H1 (cell line): Measurements from ENCODE around the gene REG4. TPM values are rescaled to one million over a fixed set of nuclear protein-coding genes. Genes with fewer than 3 reads are reported as not detected.

Experiments
- CTCF ChIA-PET: fragments of 300-600 bp; sonication (Branson Sonifier 250); formaldehyde crosslinking; loops from one replicate; lab custom pipeline; 2021; ENCODE audit not compliant: partially characterized antibody; lab: Charles Lee
- POLR2A ChIA-PET: fragments of 300-600 bp; sonication (Branson Sonifier 250); formaldehyde crosslinking; loops from one replicate; lab custom pipeline; 2021; ENCODE audit warnings: inconsistent platforms; ENCODE audit not compliant: partially characterized antibody; lab: Charles Lee
- DNase-seq, 2 experiments: peaks; one replicate each; pipeline versions ENCODE4 v3.0.0 to v3.0.0-alpha.2; 2010 to 2022; ENCODE audit warnings: low spot score in 2 of 2, low read depth in 1 of 2, mixed read lengths in 1 of 2
- FAIRE-seq: peaks from 2 replicates; lab custom pipeline; 2011; peaks lifted over from hg19 to GRCh38; lab: Jason Lieb, UNC
- H2AFZ ChIP-seq: 2 replicates; pipeline ENCODE4 v1.8.1; 2012; ENCODE audit warnings: low read length, inconsistent platforms
- H2AK5ac ChIP-seq: 2 replicates; pipeline ENCODE4 v1.6.1; 2013; ENCODE audit warnings: low read depth, low read length
- H2BK120ac ChIP-seq: replicated peaks from 2 replicates; pipeline ENCODE3; 2013; ENCODE audit warnings: low read depth, low read length, inconsistent platforms
- H2BK12ac ChIP-seq: 2 replicates; pipeline ENCODE4 v1.6.1; 2013; ENCODE audit warnings: low read depth, low read length
- H2BK15ac ChIP-seq: 2 replicates; pipeline ENCODE4 v1.6.1; 2013; ENCODE audit warnings: low read length
- H2BK20ac ChIP-seq: 2 replicates; pipeline ENCODE4 v1.6.1; 2013; ENCODE audit warnings: low read length
- H2BK5ac ChIP-seq: 2 replicates; pipeline ENCODE4 v1.6.1; 2013; ENCODE audit warnings: low read depth, low read length
- H3K14ac ChIP-seq: 2 replicates; pipeline ENCODE4 v1.6.1; 2013; ENCODE audit warnings: inconsistent platforms; ENCODE audit not compliant: insufficient read length
- H3K18ac ChIP-seq: 2 replicates; pipeline ENCODE4 v1.6.1; 2013; ENCODE audit warnings: low read length; ENCODE audit errors: extremely low read depth
- H3K23ac ChIP-seq: 2 replicates; pipeline ENCODE4 v1.6.1; 2013; ENCODE audit warnings: inconsistent platforms; ENCODE audit not compliant: insufficient read length
- H3K23me2 ChIP-seq: 2 replicates; pipeline ENCODE4 v1.6.1; 2013; ENCODE audit warnings: low read depth, low read length
- H3K27ac ChIP-seq: 2 replicates; pipeline ENCODE4 v1.6.1; 2011; ENCODE audit warnings: low read depth, low read length, inconsistent platforms
- H3K27me3 ChIP-seq, 4 experiments: replicated peaks in 1 of 4; 1 replicate in 1 of 4; 2 replicates in 3 of 4; pipeline versions ENCODE4 v1.6.1 to v1.8.1; 2011 to 2013; ENCODE audit warnings: low read length in 3 of 4, mild to moderate bottlenecking in 3 of 4, inconsistent platforms in 2 of 4, mixed read lengths in 2 of 4, moderate library complexity in 1 of 4; ENCODE audit not compliant: control insufficient read depth in 3 of 4, insufficient read depth in 3 of 4; ENCODE audit errors: extremely low read depth in 1 of 4
- H3K36me3 ChIP-seq, 4 experiments: 2 replicates each; pipeline versions ENCODE4 v1.6.1 to v1.8.1; 2011 to 2013; ENCODE audit warnings: mild to moderate bottlenecking in 4 of 4, low read length in 3 of 4, moderate library complexity in 2 of 4, control low read depth in 1 of 4, inconsistent platforms in 1 of 4; ENCODE audit not compliant: insufficient read depth in 4 of 4, control insufficient read depth in 2 of 4
- H3K4ac ChIP-seq: replicated peaks from 2 replicates; pipeline ENCODE3; 2013; ENCODE audit warnings: low read length, low read depth, mixed read lengths, inconsistent platforms; ENCODE audit not compliant: insufficient read length
- H3K4me1 ChIP-seq, 4 experiments: replicated peaks in 1 of 4; 1 replicate in 1 of 4; 2 replicates in 3 of 4; pipeline versions ENCODE4 v1.6.1 to v1.8.1; 2011 to 2013; ENCODE audit warnings: low read length in 3 of 4, inconsistent platforms in 2 of 4, mixed read lengths in 1 of 4; ENCODE audit not compliant: insufficient read depth in 4 of 4, control insufficient read depth in 3 of 4
- H3K4me2 ChIP-seq, 2 experiments: 2 replicates each; pipeline versions ENCODE4 v1.6.1 to v1.8.1; 2011 to 2013; ENCODE audit warnings: low read depth in 2 of 2, low read length in 2 of 2, control low read depth in 1 of 2, inconsistent platforms in 1 of 2, mild to moderate bottlenecking in 1 of 2; ENCODE audit not compliant: insufficient read depth in 1 of 2
- H3K4me3 ChIP-seq, 4 experiments: fragments of 200-600, 300-600 bp in 1 of 4; sonication (generic), shearing (Covaris generic), sonication (Bioruptor Twin) in 1 of 4; 2 replicates each; pipeline versions ENCODE4 v1.5.1 to v1.8.1; 2011 to 2016; ENCODE audit warnings: low read length in 4 of 4, low read depth in 3 of 4, control low read depth in 2 of 4, inconsistent platforms in 2 of 4, mild to moderate bottlenecking in 2 of 4, mixed read lengths in 1 of 4, moderate library complexity in 1 of 4; ENCODE audit not compliant: insufficient read depth in 2 of 4; ENCODE audit errors: extremely low read depth in 1 of 4
- H3K56ac ChIP-seq: replicated peaks from 2 replicates; pipeline ENCODE3; 2013; ENCODE audit warnings: low read depth, mild to moderate bottlenecking, mixed read lengths, low read length, inconsistent platforms; ENCODE audit not compliant: insufficient read length
- H3K79me1 ChIP-seq: 2 replicates; pipeline ENCODE4 v1.6.1; 2013; ENCODE audit warnings: low read depth, low read length, control low read depth
- H3K79me2 ChIP-seq, 2 experiments: 2 replicates each; pipeline versions ENCODE4 v1.6.1 to v1.8.1; 2012 to 2013; ENCODE audit warnings: low read length in 2 of 2, mild to moderate bottlenecking in 2 of 2, inconsistent platforms in 1 of 2; ENCODE audit not compliant: insufficient read depth in 2 of 2, control insufficient read depth in 1 of 2
- H3K9ac ChIP-seq, 4 experiments: replicated peaks in 1 of 4; 1 replicate in 1 of 4; 2 replicates in 3 of 4; pipeline versions ENCODE4 v1.6.1 to v1.8.1; 2011 to 2013; ENCODE audit warnings: low read depth in 3 of 4, low read length in 3 of 4, control low read depth in 2 of 4, mild to moderate bottlenecking in 2 of 4, moderate library complexity in 2 of 4, inconsistent platforms in 1 of 4; ENCODE audit errors: extremely low read depth in 1 of 4
- H3K9me3 ChIP-seq, 2 experiments: 2 replicates each; pipeline versions ENCODE4 v1.6.1 to v1.8.1; 2012 to 2013; ENCODE audit warnings: mild to moderate bottlenecking in 2 of 2, moderate library complexity in 2 of 2, control low read depth in 1 of 2, inconsistent platforms in 1 of 2, low read depth in 1 of 2, low read length in 1 of 2, mixed read lengths in 1 of 2; ENCODE audit not compliant: insufficient read depth in 2 of 2
- H4K20me1 ChIP-seq, 2 experiments: replicated peaks in 1 of 2; 2 replicates each; pipeline versions ENCODE3 to v1.8.1; 2011 to 2013; ENCODE audit warnings: inconsistent platforms in 2 of 2, low read length in 2 of 2, mild to moderate bottlenecking in 1 of 2; ENCODE audit not compliant: insufficient read depth in 2 of 2, control insufficient read depth in 1 of 2
- H4K5ac ChIP-seq: 2 replicates; pipeline ENCODE4 v1.6.1; 2013; ENCODE audit warnings: low read length, low read depth, mixed read lengths, inconsistent platforms; ENCODE audit not compliant: insufficient read length
- H4K8ac ChIP-seq: 2 replicates; pipeline ENCODE4 v1.8.0; 2013; ENCODE audit warnings: mild to moderate bottlenecking, moderate library complexity, low read length, inconsistent platforms; ENCODE audit not compliant: insufficient read depth; ENCODE audit errors: extremely low read depth
- H4K91ac ChIP-seq: replicated peaks from 2 replicates; pipeline ENCODE3; 2013; ENCODE audit warnings: low read length, mixed read lengths, inconsistent platforms; ENCODE audit not compliant: insufficient read length
- BRCA1 ChIP-seq: IDR thresholded peaks from 2 replicates; pipeline ENCODE4 v1.6.1; 2012; ENCODE audit warnings: low read depth, low read length, improper control_type of control experiment
- CHD1 ChIP-seq: IDR thresholded peaks from 2 replicates; pipeline ENCODE4 v1.6.1; 2012; ENCODE audit warnings: low read depth, low read length, improper control_type of control experiment
- EP300 ChIP-seq, 2 experiments: IDR thresholded peaks; 1 replicate in 1 of 2; 2 replicates in 1 of 2; pipeline ENCODE4 v1.6.1; 2011 to 2012; ENCODE audit warnings: low read depth in 2 of 2, low read length in 2 of 2, mild to moderate bottlenecking in 2 of 2, borderline replicate concordance in 1 of 2, inconsistent platforms in 1 of 2, moderate library complexity in 1 of 2
- GTF2F1 ChIP-seq: IDR thresholded peaks from 2 replicates; pipeline ENCODE4 v1.6.1; 2012; ENCODE audit warnings: low read depth, low read length, improper control_type of control experiment, borderline replicate concordance
- PHF8 ChIP-seq: fragments of 200-600 bp; sonication (generic); conservative IDR thresholded peaks from 2 replicates; pipeline ENCODE4 v1.7.1; 2012; ENCODE audit warnings: low read depth, mild to moderate bottlenecking, inconsistent platforms, low read length, moderate library complexity
- SP1 ChIP-seq: IDR thresholded peaks from 2 replicates; pipeline ENCODE4 v1.6.1; 2011; ENCODE audit warnings: low read depth, low read length
- SRF ChIP-seq: IDR thresholded peaks from 2 replicates; pipeline ENCODE4 v1.6.1; 2011; ENCODE audit warnings: mild to moderate bottlenecking, low read depth, low read length, moderate library complexity
- TBP ChIP-seq: IDR thresholded peaks from 2 replicates; pipeline ENCODE4 v1.6.1; 2011; ENCODE audit warnings: low read depth, low read length, improper control_type of control experiment
- TCF12 ChIP-seq: IDR thresholded peaks from 2 replicates; pipeline ENCODE4 v1.6.1; 2011; ENCODE audit warnings: low read depth, mild to moderate bottlenecking, low read length
- ZNF274 ChIP-seq: IDR thresholded peaks from 2 replicates; pipeline ENCODE4 v1.7.0; 2012; ENCODE audit warnings: low read length, borderline replicate concordance; ENCODE audit errors: extremely low read depth
- WGBS, 2 experiments: shearing (Covaris generic) in 1 of 2; methylation state at CpG; one replicate each; pipeline versions ENCODE4 v1.1.6 to v1.1.7; 2013 to 2015; ENCODE audit warnings: low lambda C conversion rate in 2 of 2, mixed read lengths in 2 of 2, inconsistent platforms in 1 of 2, low coverage in 1 of 2, missing lambda C conversion rate in 1 of 2; ENCODE audit not compliant: insufficient replicate concordance in 2 of 2, insufficient coverage in 1 of 2, insufficient read length in 1 of 2; ENCODE audit errors: extremely low coverage in 1 of 2, missing lambda C conversion rate in 1 of 2; 5-methylcytosine and 5-hydroxymethylcytosine counted together
- polyA plus RNA-seq, 7 experiments: library from polyadenylated mRNA; depleted of rRNA in 3 of 7; stranded (reverse) in 5 of 7; unstranded in 2 of 7; fragments of >200 nt in 5 of 7; fragments of 200-250 nt in 2 of 7; gene quantifications; 1 replicate in 5 of 7; 2 replicates in 1 of 7; 4 replicates in 1 of 7; pipeline versions ENCODE4 v1.2.1 to v1.2.3, GENCODE V29; 2011 to 2013; ENCODE audit warnings: missing spikeins in 2 of 7, mixed read lengths in 2 of 7
- total RNA-seq: library from RNA; stranded (reverse); fragmentation: NEBNext Ultra II Directional; extraction: Animal tissue kit (Norgen Biotek cat#: 25700); gene quantifications from 2 replicates; pipeline ENCODE4 v1.2.1, GENCODE V29; 2021

Gene REG4
- total and polyA plus RNA-seq, 2 of the 8 experiments (the other 6 are each of a cell fraction or from before 2014, with no cell fraction given): not detected

GRCh38 chr1:119799003-119799402, 12.3 kb downstream of the REG4 start:
- TF ChIP-seq SP1 (no peak), BRCA1 (no peak), CHD1 (no peak), ZNF274 (no peak), EP300 (IDR thresholded peaks at IDR 0.05; ENCODE audit: borderline replicate concordance in 1 of 2, low read depth in 2 of 2, low read length in 2 of 2) (no peak), TBP (no peak), TCF12 (no peak), GTF2F1 (no peak), PHF8 (no peak), SRF (no peak)
- Histone ChIP-seq H3K79me1 (no peaks in the 10 kb centered on the region), H3K4me1 (no peaks in the 10 kb centered on the region), H3K56ac (no peak overlapping the region), H4K20me1 (no peaks in the 10 kb centered on the region), H2AFZ (no peak overlapping the region), H3K27me3 (no peaks in the 10 kb centered on the region; a peak in 1 of 7 replicates), H4K8ac (no peak overlapping the region), H2BK12ac (no peak overlapping the region), H3K9ac (no peak overlapping the region), H4K5ac (no peak overlapping the region), H2BK5ac (no peak overlapping the region), H3K23ac (no peak overlapping the region), H3K79me2 (no peaks in the 10 kb centered on the region), H3K9me3 (no peaks in the 10 kb centered on the region), H3K27ac (no peak overlapping the region), H3K4me3 (no peak overlapping the region), H3K14ac (no peak overlapping the region), H2AK5ac (no peak overlapping the region), H2BK20ac (no peak overlapping the region), H2BK15ac (no peak overlapping the region), H3K36me3 (no peaks in the 10 kb centered on the region), H3K4ac (no peak overlapping the region), H3K4me2 (no peak overlapping the region), H4K91ac (no peak overlapping the region), H3K23me2 (no peaks in the 10 kb centered on the region; the same call in 1 of the 2 replicates), H2BK120ac (no peak overlapping the region), H3K18ac (no peak overlapping the region)
- DNase-seq: no peak
- no peak for FAIRE-seq
- 94% methylated on average over 4 of the region's 4 CpGs; no CpG with 5 or more reads in 1 of the 2 experiments for WGBS, 2 experiments
- ChIA-PET POLR2A (interaction anchor here (0.7 kb wide), 1 partner anchor 56 kb away, joined by 4 read pairs; no protein-coding TSS in a partner anchor), CTCF (interaction anchor here (0.6 to 11.9 kb wide), 3 partner anchors 9 to 190 kb away, joined by 3 to 76 read pairs (median 3); partner anchors contain the start of gene REG4)
